IMR-90 (cell line): Measurements from ENCODE around the gene HOXD10. TPM values are rescaled to one million over a fixed set of nuclear protein-coding genes. Genes with fewer than 3 reads are reported as not detected.

Experiments used
- ATAC-seq: fragments of 200-7000 bp; cut with Tn5 transposase; 2 replicates; pipeline ENCODE4 v1.9.1; 2020; ENCODE audit warnings: low read depth, mild to moderate bottlenecking, moderate library complexity
- BruUV-seq: library from RNA; stranded (reverse); fragments of 400-500 nt; replicated peaks from 2 replicates; lab custom pipeline; 2021; lab: Mats Ljungman, UMichigan
- CTCF ChIA-PET: fragments of 300-600 bp; formaldehyde crosslinking; extraction: SDS; loops from one replicate; lab custom pipeline; 2021; ENCODE audit warnings: antibody characterized with exemption; lab: Yijun Ruan, JAX
- POLR2A ChIA-PET: fragments of 300-600 bp; sonication (Branson Sonifier 250); formaldehyde crosslinking; loops from one replicate; lab custom pipeline; 2022; ENCODE audit warnings: antibody characterized with exemption; ENCODE audit not compliant: unreplicated experiment; lab: Charles Lee
- DNase-seq: peaks from one replicate; pipeline ENCODE4 v3.0.0; 2013
- H2AFZ ChIP-seq: replicated peaks from 2 replicates; pipeline ENCODE3; 2013; ENCODE audit warnings: low read length, mild to moderate bottlenecking; ENCODE audit not compliant: poor library complexity
- H2AK5ac ChIP-seq: 2 replicates; pipeline ENCODE4 v1.6.1; 2013; ENCODE audit warnings: low read depth, low read length, inconsistent platforms
- H2AK9ac ChIP-seq: replicated peaks from 2 replicates; pipeline ENCODE3; 2013; ENCODE audit warnings: mild to moderate bottlenecking, low read depth, low read length, moderate library complexity; ENCODE audit not compliant: poor library complexity
- H2BK120ac ChIP-seq: 2 replicates; pipeline ENCODE4 v1.6.1; 2013; ENCODE audit warnings: low read depth, low read length, inconsistent platforms
- H2BK15ac ChIP-seq: 3 replicates; pipeline ENCODE4 v1.6.1; 2013; ENCODE audit warnings: low read depth, low read length, inconsistent platforms
- H2BK20ac ChIP-seq: 2 replicates; pipeline ENCODE4 v1.6.1; 2013; ENCODE audit warnings: low read depth, mild to moderate bottlenecking, inconsistent platforms, low read length, moderate library complexity
- H2BK5ac ChIP-seq: 2 replicates; pipeline ENCODE4 v1.6.1; 2013; ENCODE audit warnings: mild to moderate bottlenecking, low read depth, low read length, inconsistent platforms; ENCODE audit not compliant: poor library complexity, severe bottlenecking
- H3K14ac ChIP-seq: replicated peaks from 2 replicates; pipeline ENCODE4 v1.6.1; 2013; ENCODE audit warnings: low read depth, low read length, inconsistent platforms
- H3K18ac ChIP-seq: 2 replicates; pipeline ENCODE4 v1.6.1; 2013; ENCODE audit warnings: low read depth, low read length, control low read depth
- H3K23ac ChIP-seq: 2 replicates; pipeline ENCODE4 v1.6.1; 2013; ENCODE audit warnings: low read depth, low read length, inconsistent platforms
- H3K27ac ChIP-seq: 2 replicates; pipeline ENCODE4 v1.5.1; 2013; ENCODE audit warnings: mild to moderate bottlenecking, control low read depth, low read length; ENCODE audit not compliant: insufficient read depth
- H3K27me3 ChIP-seq: 2 replicates; pipeline ENCODE4 v1.6.1; 2013; ENCODE audit warnings: low read length; ENCODE audit not compliant: control insufficient read depth, insufficient read depth
- H3K36me3 ChIP-seq: 2 replicates; pipeline ENCODE4 v1.6.1; 2013; ENCODE audit warnings: low read length, mixed read lengths; ENCODE audit not compliant: control insufficient read depth, insufficient read depth
- H3K4ac ChIP-seq: 2 replicates; pipeline ENCODE4 v1.6.1; 2013; ENCODE audit warnings: low read depth, low read length, inconsistent platforms
- H3K4me1 ChIP-seq: 2 replicates; pipeline ENCODE4 v1.6.1; 2013; ENCODE audit warnings: low read length, mixed read lengths; ENCODE audit not compliant: control insufficient read depth, insufficient read depth
- H3K4me2 ChIP-seq: 2 replicates; pipeline ENCODE4 v1.6.1; 2013; ENCODE audit warnings: low read depth, mild to moderate bottlenecking, control low read depth, low read length, moderate library complexity
- H3K4me3 ChIP-seq: 2 replicates; pipeline ENCODE4 v1.5.1; 2013; ENCODE audit warnings: low read depth, mild to moderate bottlenecking, control low read depth, low read length, moderate library complexity; ENCODE audit not compliant: insufficient read depth
- H3K56ac ChIP-seq: 2 replicates; pipeline ENCODE4 v1.6.1; 2013; ENCODE audit warnings: low read length, inconsistent platforms; ENCODE audit not compliant: insufficient read depth; ENCODE audit errors: extremely low read depth
- H3K79me1 ChIP-seq, 2 experiments: 2 replicates each; pipeline ENCODE4 v1.6.1; 2013; ENCODE audit warnings: low read length in 2 of 2, inconsistent platforms in 1 of 2, low read depth in 1 of 2
- H3K9ac ChIP-seq: 2 replicates; pipeline ENCODE4 v1.6.1; 2013; ENCODE audit warnings: low read depth, low read length, control low read depth
- H3K9me1 ChIP-seq: 2 replicates; pipeline ENCODE4 v1.6.1; 2013; ENCODE audit warnings: low read length, inconsistent platforms; ENCODE audit not compliant: insufficient read depth
- H3K9me3 ChIP-seq: 2 replicates; pipeline ENCODE4 v1.6.1; 2013; ENCODE audit warnings: low read length; ENCODE audit not compliant: control insufficient read depth, insufficient read depth
- H4K20me1 ChIP-seq: 2 replicates; pipeline ENCODE4 v1.6.1; 2013; ENCODE audit warnings: low read length, inconsistent platforms; ENCODE audit not compliant: insufficient read depth
- H4K5ac ChIP-seq: 2 replicates; pipeline ENCODE4 v1.6.1; 2013; ENCODE audit warnings: mild to moderate bottlenecking, low read depth, low read length, control low read depth
- H4K8ac ChIP-seq, 2 experiments: 2 replicates each; pipeline ENCODE4 v1.6.1; 2013; ENCODE audit warnings: low read depth in 2 of 2, low read length in 2 of 2, control low read depth in 1 of 2, inconsistent platforms in 1 of 2
- H4K91ac ChIP-seq: 2 replicates; pipeline ENCODE4 v1.6.1; 2013; ENCODE audit warnings: low read depth, low read length, inconsistent platforms; ENCODE audit not compliant: insufficient read depth
- BHLHE40 ChIP-seq: fragments of 150-350 bp; IDR thresholded peaks from 2 replicates; pipeline ENCODE4 v1.6.1; 2016; ENCODE audit warnings: mild to moderate bottlenecking, low read depth, low read length
- FOS ChIP-seq: fragments of 150-350 bp; IDR thresholded peaks from 2 replicates; pipeline ENCODE4 v1.6.1; 2016; ENCODE audit warnings: low read depth, low read length
- WGBS, 2 experiments: methylation state at CpG; one replicate each; pipeline versions ENCODE4 v1.1.5 to v1.1.7; 2013; ENCODE audit warnings: missing lambda C conversion rate in 2 of 2; ENCODE audit not compliant: insufficient read length in 1 of 2; ENCODE audit errors: extremely low coverage in 2 of 2; 5-methylcytosine and 5-hydroxymethylcytosine counted together
- dilution Hi-C: fragments of 300-500 bp; cut with HindIII; formaldehyde crosslinking; loops from one replicate; pipeline ENCODE4 v1.14.3; 2018; ENCODE audit warnings: low sequenced_read_pairs; ENCODE audit not compliant: unreplicated experiment
- in situ Hi-C: fragments of 300-500 bp; cut with MboI; formaldehyde crosslinking; loops from 3 replicates; pipeline ENCODE4 v1.14.3; 2019; ENCODE audit warnings: low sequenced_read_pairs, inconsistent platforms, mixed read lengths
- intact Hi-C: fragments of 100-400 bp; cut with micrococcal nuclease; formaldehyde crosslinking; loops from 2 replicates; pipeline ENCODE4 v1.10.0; 2022
- polyA plus RNA-seq, 3 experiments: library from polyadenylated mRNA; depleted of rRNA; stranded (reverse); fragments of >200 nt; gene quantifications; 2 replicates each; pipeline ENCODE4 v1.2.3, GENCODE V29; 2012; ENCODE audit warnings: low replicate concordance in 1 of 3
- total RNA-seq: library from RNA; depleted of rRNA; stranded (reverse); fragments of >200 nt; gene quantifications from 2 replicates; pipeline ENCODE4 v1.2.3, GENCODE V29; 2012

Gene HOXD10
- total and polyA plus RNA-seq, 2 of the 4 experiments (the other 2 are of a cell fraction), result not detected

DNA sequence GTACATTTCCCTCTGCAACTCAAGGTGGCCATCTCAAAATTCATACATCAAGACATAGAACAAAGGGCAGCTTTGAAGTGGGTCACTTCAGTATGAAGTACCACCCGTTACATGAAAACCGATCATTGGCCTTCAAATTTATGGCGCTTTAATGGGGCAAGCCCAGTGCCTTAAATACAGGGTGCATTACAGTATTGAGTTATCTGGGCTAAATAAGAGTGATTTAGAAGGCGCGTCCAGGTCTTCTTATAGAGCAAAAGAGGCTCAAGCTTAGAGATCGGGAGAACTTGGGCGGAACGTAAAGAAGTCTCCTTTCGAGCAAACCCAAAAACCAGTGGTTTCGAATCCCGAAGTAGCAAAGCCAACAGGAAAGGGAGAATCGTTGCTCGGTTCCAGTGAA lies 47.6 kb downstream of the HOXD10 start:
- DNase-seq (no peak), ATAC-seq (no peak)
- H3K4me2 ChIP-seq, result no peak overlapping the region
- H3K27ac ChIP-seq, result no peak overlapping the region
- H4K20me1 ChIP-seq, result no peaks in the 10 kb centered on the region
- H2AK5ac ChIP-seq, result no peak overlapping the region
- dilution Hi-C loops, result no loop called here
- in situ Hi-C loops, result no loop called here
- H4K91ac ChIP-seq, result no peak overlapping the region
- no peak overlapping the region for H2AK9ac ChIP-seq
- peaks cover 72% of the 10 kb centered on the region for H3K27me3 ChIP-seq
- H4K8ac ChIP-seq, result no peak overlapping the region
- no peak overlapping the region for H2BK5ac ChIP-seq
- H4K5ac ChIP-seq, result no peak overlapping the region
- H3K4me3 ChIP-seq, result no peak overlapping the region
- intact Hi-C loops, result no loop called here
- no peaks in the 10 kb centered on the region for H3K79me1 ChIP-seq
- no peak overlapping the region for H2AFZ ChIP-seq
- ChIA-PET POLR2A (no interaction called here), CTCF (no interaction called here)
- H3K14ac ChIP-seq, result no peak overlapping the region
- H3K56ac ChIP-seq, result no peak overlapping the region
- no TSS peak for BruUV-seq
- H3K4ac ChIP-seq, result no peak overlapping the region
- H3K18ac ChIP-seq, result no peak overlapping the region
- WGBS, 2 experiments, result 4% methylated on average over 13 of the region's 13 CpGs; no CpG with 5 or more reads in 1 of the 2 experiments
- H2BK20ac ChIP-seq, result no peak overlapping the region
- no peaks in the 10 kb centered on the region for H3K4me1 ChIP-seq
- no peak overlapping the region for H2BK120ac ChIP-seq
- TF ChIP-seq FOS (no peak), BHLHE40 (no peak)
- no peak overlapping the region for H3K9ac ChIP-seq
- peaks cover 14% of the 10 kb centered on the region for H3K9me3 ChIP-seq
- H2BK15ac ChIP-seq, result no peak overlapping the region
- no peaks in the 10 kb centered on the region for H3K9me1 ChIP-seq
- no peak overlapping the region for H3K23ac ChIP-seq
- H3K36me3 ChIP-seq, result no peaks in the 10 kb centered on the region
